Upper lobe of left lung (tissue), 4 donors: ENCODE data around the gene LSR.

Experiments
- CTCF ChIP-seq, 6 experiments: fragments of 450-650 bp in 4 of 6; fragments of 200-600 bp in 2 of 6; sonication (generic) in 2 of 6; IDR thresholded peaks; one replicate each; pipeline ENCODE4 v1.5.1; 2016 to 2019; ENCODE audit warnings: antibody characterized with exemption in 6 of 6
- POLR2A ChIP-seq, 4 donors: fragments of 450-650 bp; IDR thresholded peaks; one replicate each; pipeline ENCODE4 v1.5.1; 2016 to 2017; ENCODE audit warnings: antibody characterized with exemption in 4 of 4, mild to moderate bottlenecking in 2 of 4
- POLR2AphosphoS5 ChIP-seq, 2 donors: sonication (generic); formaldehyde crosslinking; IDR thresholded peaks; one replicate each; pipeline ENCODE4 v1.5.1; 2017; ENCODE audit warnings: antibody characterized with exemption in 2 of 2

GRCh38 chr19:35316560-35316959 is 67.8 kb downstream of the LSR start:
- TF ChIP-seq CTCF (IDR thresholded peaks at IDR 0.05) = no peak
- no peak for TF ChIP-seq POLR2A (IDR thresholded peaks at IDR 0.05)
- TF ChIP-seq POLR2AphosphoS5 (IDR thresholded peaks at IDR 0.05) = no peak
